ENCODE measurements around the gene UBTD1.
"Not testable (repeated sequence)": the region's sequence is repeated elsewhere in the genome, so short reads cannot be mapped to it uniquely, and the experiment has no call there.

Gene UBTD1

DNA sequence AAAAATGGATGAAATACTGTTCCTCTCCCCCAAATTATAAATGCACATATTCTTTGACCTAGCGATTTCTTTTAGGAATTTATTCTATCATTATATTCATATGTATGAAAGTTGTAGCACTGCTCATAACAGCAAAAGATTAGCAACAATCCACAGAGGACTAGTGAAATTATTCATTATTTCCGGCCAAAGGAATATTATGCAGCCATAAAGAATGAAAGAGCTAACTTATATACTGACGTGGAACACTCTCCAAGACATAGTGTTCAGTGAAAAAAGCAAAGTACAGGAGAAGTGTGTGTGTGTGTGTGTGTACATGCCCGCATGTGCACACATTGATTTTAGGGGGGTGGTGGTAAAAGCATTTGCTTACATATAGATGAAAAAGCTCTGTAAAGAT lies 23.8 kb upstream of the UBTD1 start:
- peaks cover 72 to 98% (median 94%) of the 10 kb centered on the region in 3 donors for H3K36me3 ChIP-seq
- TF ChIP-seq, protein P1, sequence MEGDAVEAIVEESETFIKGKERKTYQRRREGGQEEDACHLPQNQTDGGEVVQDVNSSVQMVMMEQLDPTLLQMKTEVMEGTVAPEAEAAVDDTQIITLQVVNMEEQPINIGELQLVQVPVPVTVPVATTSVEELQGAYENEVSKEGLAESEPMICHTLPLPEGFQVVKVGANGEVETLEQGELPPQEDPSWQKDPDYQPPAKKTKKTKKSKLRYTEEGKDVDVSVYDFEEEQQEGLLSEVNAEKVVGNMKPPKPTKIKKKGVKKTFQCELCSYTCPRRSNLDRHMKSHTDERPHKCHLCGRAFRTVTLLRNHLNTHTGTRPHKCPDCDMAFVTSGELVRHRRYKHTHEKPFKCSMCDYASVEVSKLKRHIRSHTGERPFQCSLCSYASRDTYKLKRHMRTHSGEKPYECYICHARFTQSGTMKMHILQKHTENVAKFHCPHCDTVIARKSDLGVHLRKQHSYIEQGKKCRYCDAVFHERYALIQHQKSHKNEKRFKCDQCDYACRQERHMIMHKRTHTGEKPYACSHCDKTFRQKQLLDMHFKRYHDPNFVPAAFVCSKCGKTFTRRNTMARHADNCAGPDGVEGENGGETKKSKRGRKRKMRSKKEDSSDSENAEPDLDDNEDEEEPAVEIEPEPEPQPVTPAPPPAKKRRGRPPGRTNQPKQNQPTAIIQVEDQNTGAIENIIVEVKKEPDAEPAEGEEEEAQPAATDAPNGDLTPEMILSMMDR (IDR thresholded peaks at IDR 0.05) = no peak
- no peaks in the 10 kb centered on the region for H3K9me3 ChIP-seq
- DNase-seq = no peak
- H3K27me3 ChIP-seq = no peaks in the 10 kb centered on the region
- no peaks in the 10 kb centered on the region for H3K4me1 ChIP-seq
- no peak overlapping the region for H3K27ac ChIP-seq
- intact Hi-C loops (cut with DNase I; ENCODE audit: low total_unique reads) = no loop called here
- H3K4me3 ChIP-seq = no peak overlapping the region

DNA sequence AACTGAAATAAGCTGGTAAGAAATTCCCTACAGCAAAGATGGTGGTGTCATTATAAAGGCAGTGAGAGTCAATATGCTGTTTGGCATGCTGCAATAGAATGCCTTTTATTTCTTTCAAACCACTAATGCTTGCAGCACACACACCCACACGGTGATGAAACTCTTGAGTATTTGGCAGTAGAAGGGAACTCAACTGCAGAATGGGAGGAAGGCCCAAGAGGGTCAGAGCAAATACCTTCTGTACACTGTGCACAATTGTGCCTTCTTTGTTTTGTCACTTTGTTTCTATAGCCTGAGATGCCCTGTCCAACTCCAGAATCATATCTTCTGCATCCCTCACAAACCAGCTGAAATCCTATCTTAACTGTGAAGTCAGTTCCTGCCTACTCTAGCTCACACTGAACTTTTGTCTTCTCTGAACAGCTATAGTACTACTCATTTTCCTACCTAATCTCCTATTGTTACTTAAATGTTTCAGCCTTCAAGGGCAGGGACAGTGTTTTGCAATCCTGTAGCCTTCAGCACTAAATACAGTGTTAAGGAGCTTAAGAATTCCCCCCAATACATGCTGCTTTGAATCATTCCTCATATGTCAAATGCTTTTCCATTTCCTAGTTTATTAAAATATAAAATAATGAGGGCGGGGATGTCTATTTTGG lies 22.7 kb upstream of the UBTD1 start:
- H3K27ac ChIP-seq = no peak overlapping the region
- TF ChIP-seq, protein P1 (IDR thresholded peaks at IDR 0.05) = no peak
- no peak overlapping the region for H3K4me3 ChIP-seq
- H3K36me3 ChIP-seq = peaks cover 72 to 98% (median 95%) of the 10 kb centered on the region in 3 donors
- DNase-seq = no peak
- intact Hi-C loops (cut with DNase I; ENCODE audit: low total_unique reads) = no loop called here
- H3K27me3 ChIP-seq = no peaks in the 10 kb centered on the region
- H3K4me1 ChIP-seq = peaks cover 0 to under 1% (median 0%) of the 10 kb centered on the region in 4 donors
- no peaks in the 10 kb centered on the region for H3K9me3 ChIP-seq

DNA sequence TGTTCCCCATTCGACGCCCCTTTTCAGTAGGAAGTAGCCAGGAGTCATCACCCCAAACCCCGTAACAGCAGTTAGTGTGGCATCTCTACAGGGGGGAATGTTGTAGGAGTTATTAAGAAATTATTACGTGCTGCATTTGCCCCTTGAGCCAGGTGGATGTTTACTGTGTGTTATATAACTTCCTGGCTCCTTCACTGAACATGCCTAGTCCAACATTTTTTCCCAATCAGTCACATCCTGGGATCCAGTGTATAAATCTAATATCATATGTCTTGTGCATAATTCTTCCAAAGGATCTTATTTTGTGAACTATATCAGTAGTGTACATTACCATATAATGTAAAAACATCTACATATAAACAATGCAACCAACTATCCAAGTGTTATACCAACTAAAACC lies 19.3 kb upstream of the UBTD1 start:
- H3K36me3 ChIP-seq = peaks cover 51 to 84% (median 84%) of the 10 kb centered on the region in 3 donors
- H3K9me3 ChIP-seq; DNase-seq; intact Hi-C loops (cut with DNase I; ENCODE audit: low total_unique reads); H3K4me1 ChIP-seq; H3K27ac ChIP-seq; H3K27me3 ChIP-seq; H3K4me3 ChIP-seq: not testable (repeated sequence)

DNA sequence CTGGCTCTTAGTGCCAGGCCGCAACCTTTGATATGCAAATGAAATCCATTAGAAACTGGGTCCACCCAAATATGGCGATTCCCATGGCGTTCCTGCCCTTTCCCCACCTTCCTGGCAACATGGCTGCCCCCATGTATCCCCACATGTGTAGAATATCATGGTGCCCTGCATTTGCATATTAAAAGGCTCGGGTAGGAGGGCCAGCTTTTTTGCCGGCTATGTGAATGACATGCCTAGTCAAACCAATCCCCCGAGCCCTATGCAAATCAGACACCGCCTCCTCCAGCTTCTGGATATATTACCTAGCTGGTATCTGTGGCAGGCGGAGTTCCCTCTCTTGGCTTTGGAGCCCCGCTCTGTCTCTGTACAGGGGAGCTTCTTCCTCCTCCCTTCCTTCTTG lies 18.8 kb upstream of the UBTD1 start:
- TF ChIP-seq, protein P1 (IDR thresholded peaks at IDR 0.05) = no peak
- Histone ChIP-seq H3K9me3 (no peaks in the 10 kb centered on the region), H3K27me3 (no peaks in the 10 kb centered on the region), H3K4me3 (no peak overlapping the region), H3K36me3 (peaks cover 45 to 80% (median 80%) of the 10 kb centered on the region in 3 donors), H3K4me1 (peaks cover 0 to 7% (median 0%) of the 10 kb centered on the region in 4 donors), H3K27ac (no peak overlapping the region)
- intact Hi-C loops (cut with DNase I; ENCODE audit: low total_unique reads) = no loop called here
- DNase-seq = no peak

DNA sequence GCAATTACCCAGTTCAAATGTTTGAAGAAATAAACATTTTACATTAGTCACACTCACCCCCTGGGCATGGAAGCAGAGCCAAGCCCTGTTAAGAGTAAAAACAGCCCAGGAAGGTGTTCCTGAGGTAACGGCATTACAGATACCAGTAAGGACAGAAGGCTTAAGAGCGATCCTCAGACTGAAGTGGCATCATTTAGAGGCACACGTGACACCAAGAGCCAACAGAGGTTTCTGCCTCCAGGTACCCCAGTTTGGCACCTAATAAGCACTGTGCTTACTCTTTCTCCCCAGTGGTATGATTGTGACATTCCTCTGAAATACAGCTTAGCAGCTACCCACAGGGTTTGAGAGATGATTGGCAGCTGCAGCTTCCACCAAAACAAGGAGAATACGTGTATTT lies 17.7 kb upstream of the UBTD1 start:
- H3K4me1 ChIP-seq = peaks cover 0 to 7% (median 0%) of the 10 kb centered on the region in 4 donors

DNA sequence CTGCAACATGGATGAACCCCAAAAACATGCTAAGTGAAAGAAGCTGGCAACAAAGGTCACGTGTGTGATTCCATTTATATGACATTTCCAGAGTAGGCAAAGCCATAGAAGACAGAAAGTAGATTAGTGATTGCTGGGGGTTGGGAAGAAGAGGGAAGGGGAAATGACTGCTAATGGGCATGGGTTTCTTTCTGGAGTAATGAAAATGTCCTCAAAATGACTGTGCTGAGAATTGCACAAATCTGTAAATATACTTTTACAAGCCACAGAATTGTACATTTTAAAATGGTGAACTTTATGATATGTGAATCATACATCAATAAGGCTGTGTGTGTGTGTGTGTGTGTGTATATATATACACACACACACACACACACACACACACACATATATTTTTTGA lies 16.3 kb upstream of the UBTD1 start:
- Histone ChIP-seq H3K9me3 (no peaks in the 10 kb centered on the region), H3K27ac (no peak overlapping the region), H3K36me3 (peaks cover 23 to 59% (median 56%) of the 10 kb centered on the region in 3 donors), H3K4me3 (no peak overlapping the region), H3K27me3 (no peaks in the 10 kb centered on the region), H3K4me1 (peaks cover 0 to 7% (median 0%) of the 10 kb centered on the region in 4 donors)
- intact Hi-C loops (cut with DNase I; ENCODE audit: low total_unique reads) = no loop called here
- TF ChIP-seq, protein P1 (IDR thresholded peaks at IDR 0.05) = no peak
- DNase-seq = no peak

More for the DNA sequence above, 17.7 kb upstream of the UBTD1 start:
- intact Hi-C loops (cut with DNase I; ENCODE audit: low total_unique reads) = no loop called here
- Histone ChIP-seq H3K36me3 (peaks cover 36 to 72% (median 69%) of the 10 kb centered on the region in 3 donors), H3K27me3 (no peaks in the 10 kb centered on the region), H3K4me3 (no peak overlapping the region), H3K27ac (no peak overlapping the region), H3K9me3 (no peaks in the 10 kb centered on the region)
- DNase-seq = no peak
- TF ChIP-seq, protein P1 (IDR thresholded peaks at IDR 0.05) = no peak
